ENCODE results near the gene BIRC2. TPM values are rescaled to one million over a fixed set of nuclear protein-coding genes. Genes with fewer than 3 reads are reported as not detected.

The BIRC2 gene
- total and polyA plus RNA-seq, 4 donors, result 16.7 to 99.9 (median 28.9) TPM

DNA sequence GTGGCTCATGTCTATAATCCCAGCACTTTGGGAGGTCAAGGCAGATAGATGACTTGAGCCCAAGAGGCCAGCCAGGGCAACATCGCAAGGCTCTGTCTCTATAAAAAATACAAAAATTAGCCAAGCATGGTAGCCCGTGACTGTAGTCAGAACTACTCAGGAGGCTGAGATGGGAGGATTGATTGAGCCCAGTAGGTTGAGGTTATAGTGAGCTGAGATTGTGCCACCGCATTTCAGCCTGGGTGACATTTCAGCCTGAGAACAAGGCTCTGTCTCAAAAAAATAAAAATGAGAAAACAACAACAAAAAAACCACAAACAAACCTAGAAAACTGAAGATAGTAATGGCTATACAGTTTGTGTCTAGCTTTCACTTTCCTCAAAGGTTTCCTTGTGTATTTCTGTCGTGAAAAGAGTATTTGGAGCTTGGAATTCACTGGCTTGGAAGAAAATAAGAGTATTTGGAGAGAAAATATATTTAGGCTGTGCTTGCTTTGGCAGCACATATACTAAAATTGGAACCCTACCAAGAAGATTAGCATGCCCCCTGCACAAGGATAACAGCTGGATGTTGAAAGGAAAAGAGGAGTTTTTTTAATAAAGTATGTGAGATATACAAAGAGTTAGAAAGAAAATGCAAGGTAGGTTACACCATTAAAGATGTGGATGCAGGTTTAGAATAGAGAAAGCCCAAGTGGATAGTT lies 33.6 kb upstream of the BIRC2 start:
- TF ChIP-seq CTCF (IDR thresholded peaks at IDR 0.05; ENCODE audit: control extremely low read depth, extremely low read depth), result no peak
- no peak for ATAC-seq (ENCODE audit: insufficient read depth, low FRiP score)
- 62 to 72% methylated on average over 4 of the region's 4 CpGs for WGBS, 2 donors
- H3K27ac ChIP-seq (ENCODE audit: low read depth in 1 of 2, low read length in 1 of 2), result peak overlapping the region; percentile 85
- DNase-seq, result peak in 2 of 3 donors; percentile 79 to 82
- H3K36me3 ChIP-seq (ENCODE audit: control insufficient read depth in 4 of 4, insufficient read depth in 4 of 4, low read length in 4 of 4), result no peaks in the 10 kb centered on the region
- H3K9me3 ChIP-seq (ENCODE audit: control insufficient read depth in 4 of 4, insufficient read depth in 3 of 4, low read length in 3 of 4), result no peaks in the 10 kb centered on the region
- peaks cover 0 to 12% (median 7%) of the 10 kb centered on the region in 5 donors for H3K4me1 ChIP-seq (ENCODE audit: control insufficient read depth in 5 of 5, insufficient read depth in 5 of 5, low read length in 5 of 5)
- H3K9ac ChIP-seq (ENCODE audit: insufficient read depth in 1 of 2, low read length in 2 of 2), result no peak overlapping the region
- H3K4me3 ChIP-seq, result no peak overlapping the region
- peaks cover 0 to 1% (median 0%) of the 10 kb centered on the region in 3 donors for H3K27me3 ChIP-seq (ENCODE audit: control insufficient read depth in 3 of 3, insufficient read depth in 3 of 3, low read length in 2 of 3)

DNA sequence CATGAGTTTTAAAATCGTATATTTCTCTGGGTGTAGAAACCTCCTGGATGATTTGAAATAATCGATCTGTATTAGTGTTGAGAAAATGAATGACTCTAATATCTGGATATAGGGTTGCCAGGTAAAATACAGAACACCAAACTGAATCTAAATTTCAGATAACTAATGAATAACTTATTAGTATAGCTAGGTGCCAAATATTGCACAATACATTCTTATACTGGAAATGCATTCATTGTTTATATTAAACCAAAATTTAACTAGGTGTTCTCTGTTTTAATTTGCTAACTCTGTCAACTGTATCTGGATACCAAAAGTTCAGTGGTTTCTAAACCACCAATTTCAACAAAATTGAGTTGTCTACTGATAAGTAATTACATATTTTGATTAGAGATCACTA lies 32.2 kb upstream of the BIRC2 start:
- TF ChIP-seq CTCF (IDR thresholded peaks at IDR 0.05; ENCODE audit: control extremely low read depth, extremely low read depth), result no peak
- no peaks in the 10 kb centered on the region for H3K36me3 ChIP-seq (ENCODE audit: control insufficient read depth in 4 of 4, insufficient read depth in 4 of 4, low read length in 4 of 4)

DNA sequence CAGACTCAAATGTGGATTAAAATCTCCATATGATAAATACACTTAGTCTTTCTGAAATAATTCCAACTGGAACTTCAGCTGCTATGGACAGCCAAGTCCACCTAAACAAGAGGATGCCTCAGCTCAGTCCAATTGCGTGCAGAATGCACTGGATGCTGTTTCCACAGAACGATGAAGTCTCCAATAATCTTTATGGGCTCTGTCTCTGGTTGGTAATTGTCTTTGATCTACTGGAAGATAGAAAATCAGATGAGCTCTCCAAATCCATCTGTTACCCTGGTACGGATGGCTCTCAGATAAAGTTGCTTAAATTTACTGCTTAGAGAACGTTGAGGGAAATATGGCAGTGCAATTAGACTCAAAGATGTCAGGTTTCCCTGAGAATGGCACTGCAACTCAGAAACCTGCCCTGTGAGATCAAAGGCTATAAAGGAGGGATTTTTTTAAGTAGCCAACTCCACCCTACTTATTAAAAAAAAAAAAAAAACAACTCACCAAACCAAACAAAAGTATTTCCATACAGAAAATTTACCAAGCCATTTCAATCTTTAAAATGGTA lies 30.6 kb upstream of the BIRC2 start:
- no peak for TF ChIP-seq CTCF (IDR thresholded peaks at IDR 0.05; ENCODE audit: control extremely low read depth, extremely low read depth)
- H3K4me3 ChIP-seq, result no peak overlapping the region
- ATAC-seq (ENCODE audit: insufficient read depth, low FRiP score) (no peak), DNase-seq (no peak)
- WGBS, 2 donors, result 60 to 76% methylated on average over 4 of the region's 4 CpGs
- no peaks in the 10 kb centered on the region for H3K9me3 ChIP-seq (ENCODE audit: control insufficient read depth in 4 of 4, insufficient read depth in 3 of 4, low read length in 3 of 4)
- no peak overlapping the region for H3K9ac ChIP-seq (ENCODE audit: insufficient read depth in 1 of 2, low read length in 2 of 2)
- H3K27ac ChIP-seq (ENCODE audit: low read depth in 1 of 2, low read length in 1 of 2), result peak overlapping the region in 1 of 2 donors; percentile 64
- peaks cover 0 to 4% (median 0%) of the 10 kb centered on the region in 3 donors for H3K27me3 ChIP-seq (ENCODE audit: control insufficient read depth in 3 of 3, insufficient read depth in 3 of 3, low read length in 2 of 3)
- no peaks in the 10 kb centered on the region for H3K36me3 ChIP-seq (ENCODE audit: control insufficient read depth in 4 of 4, insufficient read depth in 4 of 4, low read length in 4 of 4)
- H3K4me1 ChIP-seq (ENCODE audit: control insufficient read depth in 5 of 5, insufficient read depth in 5 of 5, low read length in 5 of 5), result peaks cover 0 to 12% (median 7%) of the 10 kb centered on the region in 5 donors

More for the DNA sequence above, 32.2 kb upstream of the BIRC2 start:
- Histone ChIP-seq H3K27me3 (ENCODE audit: control insufficient read depth in 3 of 3, insufficient read depth in 3 of 3, low read length in 2 of 3) (peaks cover 0 to 4% (median 0%) of the 10 kb centered on the region in 3 donors), H3K9ac (ENCODE audit: insufficient read depth in 1 of 2, low read length in 2 of 2) (no peak overlapping the region), H3K27ac (ENCODE audit: low read depth in 1 of 2, low read length in 1 of 2) (no peak overlapping the region), H3K4me1 (ENCODE audit: control insufficient read depth in 5 of 5, insufficient read depth in 5 of 5, low read length in 5 of 5) (peaks cover 0 to 12% (median 6%) of the 10 kb centered on the region in 5 donors), H3K9me3 (ENCODE audit: control insufficient read depth in 4 of 4, insufficient read depth in 3 of 4, low read length in 3 of 4) (no peaks in the 10 kb centered on the region), H3K4me3 (no peak overlapping the region)
- ATAC-seq (ENCODE audit: insufficient read depth, low FRiP score) (no peak), DNase-seq (no peak)
- 78 to 84% methylated on average over 2 of the region's 2 CpGs for WGBS, 2 donors

All from lung (tissue), 12 donors.